ENCODE results near the gene SURF2.
A peak's percentile ranks its signal among the peaks of the same experiment; 100 is the strongest.
"Not testable (repeated sequence)": the region's sequence is repeated elsewhere in the genome, so short reads cannot be mapped to it uniquely, and the experiment has no call there.

The SURF2 gene

GRCh38 chr9:133379153-133380086, 23.1 kb downstream of the SURF2 start:
- no peak for DNase-seq

- DNase-seq: no peak
Observed at GRCh38 chr9:133380734-133381133, 24.4 kb downstream of the SURF2 start.

GRCh38 chr9:133382507-133383141, 26.3 kb downstream of the SURF2 start:
- DNase-seq: no peak

- DNase-seq: no peak
Observed at GRCh38 chr9:133383438-133383837, 27.1 kb downstream of the SURF2 start.

GRCh38 chr9:133384736-133385321, 28.5 kb downstream of the SURF2 start:
- DNase-seq: no peak

GRCh38 chr9:133385452-133385851, 29.1 kb downstream of the SURF2 start:
- DNase-seq: no peak

- DNase-seq: no peak
Observed at GRCh38 chr9:133386338-133386737, 30.0 kb downstream of the SURF2 start.

- no peak for DNase-seq
Observed at GRCh38 chr9:133387680-133388079, 31.3 kb downstream of the SURF2 start.

- DNase-seq: no peak
Observed at GRCh38 chr9:133389025-133389557, 32.7 kb downstream of the SURF2 start.

GRCh38 chr9:133389562-133389961, 33.2 kb downstream of the SURF2 start:
- DNase-seq: no peak

GRCh38 chr9:133390713-133391112, 34.4 kb downstream of the SURF2 start:
- DNase-seq: no peak

- not testable (repeated sequence) for DNase-seq
Observed at GRCh38 chr9:133391449-133391848, 35.1 kb downstream of the SURF2 start.

- not testable (repeated sequence) for DNase-seq
Observed at GRCh38 chr9:133392308-133392707, 36.0 kb downstream of the SURF2 start.

GRCh38 chr9:133393399-133393798, 37.0 kb downstream of the SURF2 start:
- no peak for DNase-seq

- DNase-seq: no peak
Observed at GRCh38 chr9:133394687-133395271, 38.4 kb downstream of the SURF2 start.

GRCh38 chr9:133396952-133397351, 40.6 kb downstream of the SURF2 start:
- DNase-seq: no peak

GRCh38 chr9:133397370-133397769, 41.0 kb downstream of the SURF2 start:
- DNase-seq: no peak

GRCh38 chr9:133397895-133398294, 41.5 kb downstream of the SURF2 start:
- no peak for DNase-seq

GRCh38 chr9:133400292-133400691, 43.9 kb downstream of the SURF2 start:
- DNase-seq: no peak

GRCh38 chr9:133401588-133401987, 45.2 kb downstream of the SURF2 start:
- DNase-seq: no peak

GRCh38 chr9:133402689-133403088, 46.3 kb downstream of the SURF2 start:
- no peak for DNase-seq

GRCh38 chr9:133403766-133404453, 47.6 kb downstream of the SURF2 start:
- DNase-seq: peak; percentile 63 to 65
